Hepatocyte (in vitro differentiated cells): ENCODE measurements around the gene GTPBP3. TPM values are rescaled to one million over a fixed set of nuclear protein-coding genes. Genes with fewer than 3 reads are reported as not detected.

Experiments used
- DNase-seq: peaks from one replicate; pipeline ENCODE4 v3.0.0-alpha.2; 2016; ENCODE audit warnings: low spot score
- H2AFZ ChIP-seq: fragments of 200-600 bp; sonication (generic); 2 replicates; pipeline ENCODE4 v1.6.0; 2016; ENCODE audit warnings: antibody characterized with exemption, mild to moderate bottlenecking
- H3K27ac ChIP-seq: fragments of 200-600 bp; sonication (generic); 2 replicates; pipeline ENCODE4 v1.5.1; 2016; ENCODE audit warnings: mild to moderate bottlenecking
- H3K27me3 ChIP-seq: fragments of 200-600 bp; sonication (generic); 2 replicates; pipeline ENCODE4 v1.6.1; 2016
- H3K36me3 ChIP-seq: fragments of 200-600 bp; sonication (generic); replicated peaks from 2 replicates; pipeline ENCODE4 v1.5.1; 2016; ENCODE audit warnings: low read depth; ENCODE audit not compliant: insufficient read depth
- H3K4me1 ChIP-seq: fragments of 200-600 bp; sonication (generic); 2 replicates; pipeline ENCODE4 v1.5.1; 2016; ENCODE audit warnings: mild to moderate bottlenecking, moderate library complexity; ENCODE audit not compliant: insufficient read depth
- H3K4me2 ChIP-seq: fragments of 200-600 bp; sonication (generic); 2 replicates; pipeline ENCODE4 v1.6.0; 2016
- H3K4me3 ChIP-seq: fragments of 200-600 bp; sonication (generic); 2 replicates; pipeline ENCODE4 v1.5.1; 2016; ENCODE audit warnings: mild to moderate bottlenecking
- H3K79me2 ChIP-seq: fragments of 200-600 bp; sonication (generic); 2 replicates; pipeline ENCODE4 v1.6.0; 2017; ENCODE audit warnings: mild to moderate bottlenecking
- H3K9me2 ChIP-seq: fragments of 200-600 bp; sonication (generic); replicated peaks from 2 replicates; pipeline ENCODE4 v1.6.0; 2017; ENCODE audit warnings: mild to moderate bottlenecking; ENCODE audit not compliant: insufficient read depth
- H3K9me3 ChIP-seq: fragments of 200-600 bp; sonication (generic); 2 replicates; pipeline ENCODE4 v1.5.1; 2016; ENCODE audit warnings: low read depth, mild to moderate bottlenecking
- H4K20me1 ChIP-seq: fragments of 200-600 bp; sonication (generic); 2 replicates; pipeline ENCODE4 v1.6.0; 2016; ENCODE audit warnings: mild to moderate bottlenecking; ENCODE audit not compliant: insufficient read depth, poor library complexity, severe bottlenecking
- EZH2 ChIP-seq: fragments of 200-600 bp; sonication (generic); IDR thresholded peaks from 2 replicates; pipeline ENCODE4 v1.6.1; 2016; ENCODE audit warnings: antibody characterized with exemption, mild to moderate bottlenecking, borderline replicate concordance
- EZH2phosphoT487 ChIP-seq: fragments of 200-600 bp; sonication (generic); IDR thresholded peaks from one replicate; pipeline ENCODE4 v1.6.1; 2018; ENCODE audit warnings: antibody characterized with exemption, mild to moderate bottlenecking, low read depth, moderate library complexity; ENCODE audit not compliant: unreplicated experiment, severe bottlenecking
- WGBS: methylation state at CpG from one replicate; pipeline ENCODE4 v1.1.6; 2016; ENCODE audit warnings: low lambda C conversion rate; ENCODE audit errors: missing lambda C conversion rate; 5-methylcytosine and 5-hydroxymethylcytosine counted together
- polyA plus RNA-seq: library from polyadenylated mRNA; unstranded; fragments of >200 nt; fragmentation: Nextera tagmentation; extraction: Ambion mirVana; gene quantifications from 2 replicates; pipeline ENCODE4 v1.2.1, GENCODE V29; 2016
- total RNA-seq: library from RNA; depleted of rRNA; stranded (reverse); fragments of >200 nt; gene quantifications from 2 replicates; pipeline ENCODE4 v1.2.3, GENCODE V29; 2014
- TF ChIP-seq, protein P1 (sequence below): fragments of 200-600 bp; sonication (generic); IDR thresholded peaks from 2 replicates; pipeline ENCODE4 v1.5.1; 2016; ENCODE audit warnings: antibody characterized with exemption, mild to moderate bottlenecking; ENCODE audit not compliant: poor library complexity

Gene GTPBP3
- total and polyA plus RNA-seq, 2 experiments from 2014 or later, result 13.2 to 20.9 TPM

DNA sequence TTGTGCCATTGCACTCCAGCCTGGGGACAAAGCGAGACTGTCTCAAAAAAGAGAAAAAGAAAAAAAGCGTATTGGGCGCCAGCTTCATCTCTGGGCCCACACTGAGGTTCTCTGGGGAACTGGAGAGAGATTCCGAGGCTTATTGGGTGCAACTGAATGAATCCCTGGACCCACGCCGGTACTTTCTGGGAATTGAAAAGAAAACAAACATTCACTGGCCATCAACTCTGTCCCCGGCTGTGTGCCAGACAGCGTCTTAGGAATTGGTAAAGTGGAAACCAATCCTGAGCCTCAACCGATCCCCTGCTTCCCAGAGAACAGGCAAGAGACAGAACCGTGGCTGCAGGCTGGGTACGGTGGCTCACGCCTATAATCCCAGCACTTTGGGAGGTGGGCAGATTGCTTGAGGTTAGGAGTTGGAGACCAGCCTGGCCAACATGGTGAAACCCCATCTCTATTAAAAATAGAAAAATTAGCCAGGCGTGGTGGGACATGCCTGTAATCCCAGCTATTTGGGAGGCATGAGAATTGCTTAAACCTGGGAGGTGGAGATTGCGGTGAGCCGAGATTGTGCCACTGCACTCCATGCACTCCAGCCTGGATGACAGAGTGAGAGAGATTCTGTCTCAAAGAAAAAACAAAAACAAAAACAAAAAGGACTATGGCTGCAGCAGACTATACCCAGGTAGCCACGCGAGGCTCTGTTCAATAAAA lies 11.3 kb upstream of the GTPBP3 start:
- no peaks in the 10 kb centered on the region for H4K20me1 ChIP-seq
- H3K27me3 ChIP-seq, result no peaks in the 10 kb centered on the region
- H3K79me2 ChIP-seq, result no peaks in the 10 kb centered on the region
- WGBS, result 95% methylated on average over 17 of the region's 17 CpGs
- H2AFZ ChIP-seq, result no peak overlapping the region
- DNase-seq, result no peak
- H3K27ac ChIP-seq, result no peak overlapping the region
- no peaks in the 10 kb centered on the region for H3K9me2 ChIP-seq
- peaks cover 12% of the 10 kb centered on the region for H3K4me1 ChIP-seq
- TF ChIP-seq, protein P1, sequence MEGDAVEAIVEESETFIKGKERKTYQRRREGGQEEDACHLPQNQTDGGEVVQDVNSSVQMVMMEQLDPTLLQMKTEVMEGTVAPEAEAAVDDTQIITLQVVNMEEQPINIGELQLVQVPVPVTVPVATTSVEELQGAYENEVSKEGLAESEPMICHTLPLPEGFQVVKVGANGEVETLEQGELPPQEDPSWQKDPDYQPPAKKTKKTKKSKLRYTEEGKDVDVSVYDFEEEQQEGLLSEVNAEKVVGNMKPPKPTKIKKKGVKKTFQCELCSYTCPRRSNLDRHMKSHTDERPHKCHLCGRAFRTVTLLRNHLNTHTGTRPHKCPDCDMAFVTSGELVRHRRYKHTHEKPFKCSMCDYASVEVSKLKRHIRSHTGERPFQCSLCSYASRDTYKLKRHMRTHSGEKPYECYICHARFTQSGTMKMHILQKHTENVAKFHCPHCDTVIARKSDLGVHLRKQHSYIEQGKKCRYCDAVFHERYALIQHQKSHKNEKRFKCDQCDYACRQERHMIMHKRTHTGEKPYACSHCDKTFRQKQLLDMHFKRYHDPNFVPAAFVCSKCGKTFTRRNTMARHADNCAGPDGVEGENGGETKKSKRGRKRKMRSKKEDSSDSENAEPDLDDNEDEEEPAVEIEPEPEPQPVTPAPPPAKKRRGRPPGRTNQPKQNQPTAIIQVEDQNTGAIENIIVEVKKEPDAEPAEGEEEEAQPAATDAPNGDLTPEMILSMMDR, result no peak
- TF ChIP-seq EZH2phosphoT487 (no peak), EZH2 (no peak)
- H3K9me3 ChIP-seq, result no peaks in the 10 kb centered on the region
- H3K4me3 ChIP-seq, result no peak overlapping the region
- H3K4me2 ChIP-seq, result no peak overlapping the region
- no peaks in the 10 kb centered on the region for H3K36me3 ChIP-seq

DNA sequence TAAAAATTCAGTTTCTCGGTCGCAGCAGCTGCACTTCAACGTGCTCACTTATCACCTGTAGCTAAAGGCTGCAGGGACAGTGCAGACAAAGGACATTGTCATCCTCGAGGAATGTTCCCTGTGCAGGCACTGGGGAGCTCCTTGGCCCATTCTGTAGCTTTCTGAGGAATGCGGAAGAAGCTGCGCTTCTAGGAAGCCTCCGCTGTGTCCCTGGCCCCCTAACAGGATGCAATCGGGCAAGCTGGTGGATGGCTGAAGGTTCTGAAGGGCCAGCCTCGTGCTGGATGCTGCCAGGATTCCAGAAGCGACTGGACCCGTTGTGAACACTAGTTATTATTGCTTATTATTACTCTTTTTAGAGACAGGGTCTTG lies 10.8 kb upstream of the GTPBP3 start:
- H3K9me3 ChIP-seq, result no peaks in the 10 kb centered on the region
- no peaks in the 10 kb centered on the region for H3K79me2 ChIP-seq
- no peak overlapping the region for H3K27ac ChIP-seq
- no peak overlapping the region for H2AFZ ChIP-seq
- WGBS, result 93% methylated on average over 11 of the region's 11 CpGs
- no peaks in the 10 kb centered on the region for H4K20me1 ChIP-seq
- H3K4me2 ChIP-seq, result no peak overlapping the region
- no peak for DNase-seq
- peaks cover 12% of the 10 kb centered on the region for H3K4me1 ChIP-seq
- no peak overlapping the region for H3K4me3 ChIP-seq
- TF ChIP-seq, protein P1, result no peak
- TF ChIP-seq EZH2 (no peak), EZH2phosphoT487 (no peak)
- no peaks in the 10 kb centered on the region for H3K36me3 ChIP-seq
- H3K27me3 ChIP-seq, result no peaks in the 10 kb centered on the region
- H3K9me2 ChIP-seq, result no peaks in the 10 kb centered on the region

DNA sequence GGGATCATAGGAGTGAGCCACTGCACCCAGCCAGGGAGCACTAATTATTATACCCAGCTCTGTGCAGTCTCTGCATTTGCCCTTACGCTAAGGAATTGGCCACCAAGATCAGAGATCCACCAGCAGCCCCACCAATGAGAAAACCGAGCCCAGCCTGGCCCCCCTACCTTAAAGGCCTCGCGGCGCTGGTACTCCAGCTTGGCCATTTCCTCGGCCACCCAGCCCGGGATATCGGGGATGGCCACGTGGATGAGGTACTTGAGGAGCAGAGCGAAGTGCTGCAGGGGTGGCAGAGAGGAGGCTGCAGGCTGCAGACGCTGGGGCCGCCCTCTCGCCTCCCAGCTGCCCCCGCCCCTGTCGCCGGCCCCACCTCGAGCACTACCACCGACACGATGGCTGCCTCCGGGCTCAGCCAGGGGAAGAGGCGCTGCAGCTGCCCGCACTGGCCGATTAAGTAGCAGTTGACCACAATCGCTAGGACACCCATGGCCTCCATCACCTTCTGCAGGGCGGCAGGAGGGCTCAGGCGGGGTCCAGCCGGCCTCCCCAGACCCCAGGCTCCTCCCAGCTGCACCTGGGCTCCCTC lies 10.2 kb upstream of the GTPBP3 start:
- TF ChIP-seq EZH2 (no peak), EZH2phosphoT487 (no peak)
- TF ChIP-seq, protein P1, result no peak
- H3K79me2 ChIP-seq, result no peaks in the 10 kb centered on the region
- H4K20me1 ChIP-seq, result no peaks in the 10 kb centered on the region
- WGBS, result 86% methylated on average over 23 of the region's 27 CpGs
- no peaks in the 10 kb centered on the region for H3K9me3 ChIP-seq
- H3K27me3 ChIP-seq, result no peaks in the 10 kb centered on the region
- no peak for DNase-seq
- H3K4me2 ChIP-seq, result peak overlapping the region; percentile 94
- peaks cover 12% of the 10 kb centered on the region for H3K4me1 ChIP-seq
- H3K9me2 ChIP-seq, result no peaks in the 10 kb centered on the region
- no peak overlapping the region for H2AFZ ChIP-seq
- H3K36me3 ChIP-seq, result no peaks in the 10 kb centered on the region
- no peak overlapping the region for H3K27ac ChIP-seq
- H3K4me3 ChIP-seq, result no peak overlapping the region
